NT2/D1 (cell line): ENCODE results near the gene NMT2.
"Not testable (repeated sequence)": the region's sequence is repeated elsewhere in the genome, so short reads cannot be mapped to it uniquely, and the experiment has no call there.

ENCODE experiments used
- YY1 ChIP-seq: IDR thresholded peaks from 2 replicates; pipeline ENCODE4 v1.6.1; 2011; ENCODE audit not compliant: insufficient read length, insufficient read depth
- ZNF274 ChIP-seq: IDR thresholded peaks from 2 replicates; pipeline ENCODE4 v1.6.1; 2011; ENCODE audit warnings: mild to moderate bottlenecking, low read depth, low read length

DNA sequence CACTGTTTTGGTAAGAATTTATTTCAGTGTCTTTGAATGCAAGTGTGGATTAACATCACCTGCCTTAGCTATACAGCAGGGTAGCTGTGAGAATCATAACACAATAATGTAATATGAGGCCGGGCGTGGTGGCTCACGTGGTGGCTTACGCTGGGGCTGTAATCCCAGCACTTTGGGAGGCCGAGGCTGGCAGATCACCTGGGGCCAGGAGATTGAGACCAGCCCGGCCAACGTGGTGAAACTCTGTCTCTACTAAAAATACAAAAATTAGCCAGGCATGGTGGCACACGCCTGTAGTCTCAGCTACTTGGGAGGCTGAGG lies 33.8 kb upstream of the NMT2 start:
- not testable (repeated sequence) for TF ChIP-seq YY1, ZNF274
